ENCODE data around the gene COL18A1.

Gene COL18A1

GRCh38 chr21:45401916-45402900 is 2.8 kb upstream of the COL18A1 start:
- DNase-seq (ENCODE audit: low read depth) = no peak

GRCh38 chr21:45403133-45403824 is 1.7 kb upstream of the COL18A1 start:
- no peak for DNase-seq (ENCODE audit: low read depth)

- DNase-seq (ENCODE audit: low read depth) = no peak
Measured at GRCh38 chr21:45403825-45404729, 888 bp upstream of the COL18A1 start.

- DNase-seq (ENCODE audit: low read depth) = no peak
Measured at GRCh38 chr21:45405271-45405818, 380 bp downstream of the COL18A1 start.

- DNase-seq (ENCODE audit: low read depth) = no peak
Measured at GRCh38 chr21:45405819-45406762, 1.1 kb downstream of the COL18A1 start.

GRCh38 chr21:45406801-45407628 is 2.0 kb downstream of the COL18A1 start:
- DNase-seq (ENCODE audit: low read depth) = no peak

- no peak for DNase-seq (ENCODE audit: low read depth)
Measured at GRCh38 chr21:45407629-45408247, 2.8 kb downstream of the COL18A1 start.

- no peak for DNase-seq (ENCODE audit: low read depth)
Measured at GRCh38 chr21:45408271-45408791, 3.4 kb downstream of the COL18A1 start.

GRCh38 chr21:45408801-45409261 is 3.9 kb downstream of the COL18A1 start:
- DNase-seq (ENCODE audit: low read depth) = no peak

- DNase-seq (ENCODE audit: low read depth) = no peak
Measured at GRCh38 chr21:45409466-45410150, 4.6 kb downstream of the COL18A1 start.

- DNase-seq (ENCODE audit: low read depth) = no peak
Measured at GRCh38 chr21:45410151-45410864, 5.3 kb downstream of the COL18A1 start.

- DNase-seq (ENCODE audit: low read depth) = no peak
Measured at GRCh38 chr21:45410865-45411809, 6.2 kb downstream of the COL18A1 start.

- no peak for DNase-seq (ENCODE audit: low read depth)
Measured at GRCh38 chr21:45411810-45412206, 6.8 kb downstream of the COL18A1 start.

GRCh38 chr21:45412491-45412890 is 7.5 kb downstream of the COL18A1 start:
- DNase-seq (ENCODE audit: low read depth) = no peak

- no peak for DNase-seq (ENCODE audit: low read depth)
Measured at GRCh38 chr21:45412909-45413611, 8.1 kb downstream of the COL18A1 start.

GRCh38 chr21:45413922-45414321 is 9.0 kb downstream of the COL18A1 start:
- DNase-seq (ENCODE audit: low read depth) = no peak
